GM18867 (cell line): ENCODE data around the gene NKX2-8.
"Not testable (repeated sequence)": the region's sequence is repeated elsewhere in the genome, so short reads cannot be mapped to it uniquely, and the experiment has no call there.

Experiments
- ATAC-seq: cut with Tn5 transposase; IDR thresholded peaks from one replicate; pipeline ENCODE4 v1.9.1; 2021; ENCODE audit warnings: mild to moderate bottlenecking, moderate library complexity; ENCODE audit not compliant: unreplicated experiment

NKX2-8 gene

GRCh38 chr14:36580856-36581831, 1.3 kb downstream of the NKX2-8 start:
- no peak for ATAC-seq

- no peak for ATAC-seq
These were observed 2.1 kb downstream of the NKX2-8 start for GRCh38 chr14:36580141-36580855.

- ATAC-seq = no peak
These were observed 2.8 kb downstream of the NKX2-8 start for GRCh38 chr14:36579573-36580140.

GRCh38 chr14:36579001-36579555, 3.3 kb downstream of the NKX2-8 start:
- no peak for ATAC-seq

GRCh38 chr14:36570065-36570464, 12.3 kb downstream of the NKX2-8 start:
- no peak for ATAC-seq

GRCh38 chr14:36556811-36557433, 25.5 kb downstream of the NKX2-8 start:
- ATAC-seq = peak; percentile 53

- no peak for ATAC-seq
These were observed 26.2 kb downstream of the NKX2-8 start for GRCh38 chr14:36555998-36556743.

GRCh38 chr14:36553656-36554260, 28.7 kb downstream of the NKX2-8 start:
- ATAC-seq = no peak

- ATAC-seq = no peak
These were observed 31.5 kb downstream of the NKX2-8 start for GRCh38 chr14:36550899-36551298.

GRCh38 chr14:36544280-36544679, 38.1 kb downstream of the NKX2-8 start:
- ATAC-seq = not testable (repeated sequence)

- ATAC-seq = no peak
These were observed 44.4 kb downstream of the NKX2-8 start for GRCh38 chr14:36538051-36538450.
